GM18505 (cell line): ENCODE results near the gene TGFBR2.
"Not testable (repeated sequence)": the region's sequence is repeated elsewhere in the genome, so short reads cannot be mapped to it uniquely, and the experiment has no call there.

Experiments
- ATAC-seq: cut with Tn5 transposase; IDR thresholded peaks from one replicate; pipeline ENCODE4 v1.9.1; 2021; ENCODE audit not compliant: unreplicated experiment
- POLR2A ChIP-seq: IDR thresholded peaks from 4 replicates; pipeline ENCODE4 v1.6.1; 2011; ENCODE audit warnings: borderline replicate concordance; ENCODE audit not compliant: insufficient read depth, insufficient read length; ENCODE audit errors: extremely low read depth

The TGFBR2 gene

DNA sequence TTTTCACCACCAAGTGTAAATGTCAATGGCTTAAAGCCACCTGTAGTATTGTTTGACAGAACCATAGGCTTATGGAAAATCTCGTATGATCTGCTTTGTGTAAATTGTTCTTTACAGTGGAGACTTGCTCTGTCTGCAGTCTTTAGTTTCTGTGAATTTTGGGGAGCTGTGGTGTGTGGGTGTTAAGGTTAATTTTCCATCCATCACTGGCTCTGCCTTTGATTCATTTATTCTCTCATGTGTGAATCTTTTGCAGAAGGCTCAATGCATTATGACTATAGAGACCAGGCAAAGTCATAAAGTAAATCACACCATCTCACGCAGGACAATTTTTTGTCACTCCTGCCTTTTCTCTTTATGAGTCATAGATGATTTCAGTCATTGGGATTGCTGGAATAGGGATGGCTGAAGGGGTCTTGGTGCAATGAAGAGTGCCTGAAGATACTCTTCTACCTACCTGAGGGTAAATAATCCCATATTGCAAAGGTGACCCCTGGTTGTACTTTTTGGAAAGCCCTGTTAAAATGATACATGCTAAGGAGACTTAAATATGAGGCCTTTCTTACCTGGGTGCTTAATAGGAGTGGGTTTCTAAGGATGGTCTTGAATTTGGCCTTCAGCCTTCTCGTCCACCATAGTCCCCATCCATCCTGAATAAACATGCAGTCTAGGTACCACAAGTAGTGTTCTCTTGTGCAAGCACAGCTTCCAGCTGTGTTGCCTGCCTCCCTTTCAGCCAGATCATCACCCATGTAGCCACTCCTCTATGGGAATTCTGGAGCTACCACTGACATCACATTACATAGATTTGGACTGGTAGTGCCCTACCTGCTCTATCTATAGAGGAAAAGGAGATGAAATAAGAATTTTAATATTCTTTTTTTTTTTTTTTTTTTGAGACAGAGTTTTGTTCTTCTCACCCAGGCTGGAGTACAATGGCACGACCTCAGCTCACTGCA lies 14.3 kb downstream of the TGFBR2 start:
- no peak for ATAC-seq
- TF ChIP-seq POLR2A, result no peak

DNA sequence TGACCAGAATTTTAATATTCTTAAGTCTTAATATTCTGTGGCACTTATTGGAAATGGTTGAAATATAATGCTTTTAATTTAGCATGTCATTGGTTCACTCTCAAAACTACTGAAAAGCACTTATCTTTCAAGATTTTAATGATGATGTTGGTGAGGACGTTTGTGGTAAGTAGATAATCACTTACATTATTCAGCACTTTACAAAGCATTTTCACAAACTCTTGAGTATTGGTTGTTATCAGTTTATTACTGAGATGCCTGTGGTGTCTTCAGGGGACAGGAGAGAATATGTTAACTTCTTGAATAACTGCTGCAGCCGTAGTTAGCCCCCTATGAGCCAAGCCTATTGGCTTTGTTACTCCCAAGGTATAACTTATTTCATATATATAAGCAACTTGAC lies 15.2 kb downstream of the TGFBR2 start:
- no peak for TF ChIP-seq POLR2A
- ATAC-seq, result no peak

DNA sequence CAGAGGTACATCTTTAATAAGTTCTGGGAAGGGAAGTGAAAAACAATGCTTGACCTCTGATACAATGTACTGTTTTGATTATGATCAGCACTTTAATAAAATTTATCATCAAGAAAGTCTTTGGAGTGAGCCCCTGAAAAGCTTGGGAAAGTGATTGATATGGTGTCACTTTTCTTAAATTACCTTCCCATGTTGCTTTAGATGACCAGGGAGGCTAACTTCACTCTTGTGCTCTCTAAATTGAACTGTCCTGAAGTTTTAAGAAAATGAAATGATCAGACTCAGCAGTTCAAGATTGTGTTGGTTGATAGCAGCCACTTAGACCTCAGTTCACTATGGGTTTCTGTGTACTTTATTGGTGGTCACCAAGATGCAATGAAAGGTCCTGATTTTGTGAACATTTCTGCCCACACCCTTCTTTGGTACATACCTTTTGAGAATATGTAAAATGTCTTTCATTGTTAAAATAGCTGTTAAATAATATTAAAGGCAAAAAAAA lies 15.7 kb downstream of the TGFBR2 start:
- no peak for TF ChIP-seq POLR2A
- ATAC-seq, result no peak

DNA sequence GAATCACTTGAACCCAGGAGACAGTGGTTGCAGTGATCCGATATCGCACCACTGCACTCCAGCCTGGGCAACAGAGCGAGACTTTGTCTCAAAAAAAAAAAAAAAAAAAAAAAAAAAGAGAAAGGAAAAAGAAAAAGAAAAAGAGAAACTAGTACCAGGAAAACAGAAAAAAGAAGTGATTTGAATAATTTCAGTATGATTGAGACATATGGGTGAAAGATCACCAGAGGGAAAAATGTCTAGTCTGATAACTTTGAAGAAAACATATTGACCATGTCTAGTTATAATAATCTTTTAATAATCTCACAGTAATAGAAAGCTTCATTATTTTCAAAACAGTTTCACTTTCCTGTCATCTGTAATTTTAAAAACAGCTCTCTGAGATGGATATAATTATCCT lies 16.4 kb downstream of the TGFBR2 start:
- no peak for ATAC-seq
- no peak for TF ChIP-seq POLR2A

DNA sequence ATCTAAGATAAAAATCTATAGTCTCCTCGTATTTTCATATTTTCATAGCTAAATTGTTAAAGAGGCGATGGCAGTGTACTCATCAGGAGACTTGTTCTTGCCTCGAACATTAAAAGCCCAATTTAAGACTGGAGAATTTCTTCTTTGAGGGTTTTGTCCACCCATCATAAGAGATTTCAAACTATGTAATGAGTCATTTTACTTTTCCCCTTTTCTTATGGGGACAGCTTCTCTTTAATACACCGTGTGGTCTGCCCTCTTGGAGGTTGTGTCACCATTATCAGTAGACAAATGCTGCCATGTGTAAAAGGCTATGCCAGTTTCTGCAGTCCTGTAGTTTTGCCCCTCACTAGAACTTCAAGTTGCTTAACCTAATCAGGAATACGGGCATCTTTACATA lies 16.9 kb downstream of the TGFBR2 start:
- TF ChIP-seq POLR2A, result no peak
- ATAC-seq, result no peak

DNA sequence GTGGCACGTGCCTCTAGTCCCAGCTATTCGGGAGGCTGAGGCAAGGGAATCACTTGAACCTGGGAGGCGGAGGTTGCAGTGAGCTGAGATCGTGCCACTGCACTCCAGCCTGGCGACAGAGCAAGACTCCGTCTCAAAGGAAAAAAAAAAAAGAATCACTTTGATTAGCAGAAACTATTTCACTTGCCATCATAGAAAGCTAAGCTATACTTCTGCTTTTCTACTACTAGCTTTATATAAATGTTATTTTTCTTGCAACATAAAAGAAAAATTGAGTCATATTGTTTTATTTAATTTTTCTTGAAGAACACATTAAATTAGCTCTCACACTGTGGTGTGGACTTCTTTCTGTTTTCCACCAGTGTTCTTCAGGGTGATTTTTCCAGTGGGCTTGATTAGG lies 18.1 kb downstream of the TGFBR2 start:
- ATAC-seq, result not testable (repeated sequence)

DNA sequence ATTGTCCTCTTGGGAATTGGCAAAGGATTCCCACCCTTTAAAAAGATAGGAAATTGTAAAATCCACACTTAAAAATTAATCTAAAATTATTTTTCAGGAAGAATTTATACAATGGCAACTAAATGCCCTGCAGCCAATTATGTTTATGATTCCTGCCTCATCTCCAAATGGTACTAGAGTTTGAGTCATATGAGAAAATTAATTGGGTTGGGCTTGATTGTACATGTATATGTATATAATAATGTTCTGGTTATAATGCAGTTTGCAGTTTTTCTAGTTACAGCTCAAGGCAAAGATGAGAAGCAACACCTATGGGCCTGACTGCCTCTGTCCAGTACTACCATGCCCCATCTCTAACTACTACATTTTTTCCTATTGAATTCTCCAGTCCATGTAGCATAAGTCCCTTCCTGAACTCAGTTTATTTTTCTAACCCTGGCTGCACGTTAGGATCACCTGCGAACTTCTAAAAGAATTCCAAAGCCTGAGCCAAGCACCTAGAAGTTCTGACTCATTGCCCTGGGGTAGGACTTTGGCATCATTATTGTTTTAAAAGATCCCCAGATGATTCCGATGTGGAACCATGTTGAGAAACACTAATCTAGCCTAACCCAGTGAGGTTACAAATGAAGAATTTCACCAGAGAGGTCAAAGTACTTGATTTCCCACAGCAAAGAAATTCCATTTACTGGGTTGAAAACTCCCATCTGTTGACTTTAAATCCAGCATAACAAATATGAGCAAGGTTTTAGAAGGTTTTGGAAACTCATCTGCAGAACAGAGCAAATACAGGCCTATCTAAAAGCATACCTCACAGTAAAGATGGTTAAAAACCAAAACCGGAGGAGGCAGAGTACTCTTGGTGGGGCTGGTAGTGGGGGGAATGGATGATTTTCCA lies 19.4 kb downstream of the TGFBR2 start:
- no peak for TF ChIP-seq POLR2A
- no peak for ATAC-seq

DNA sequence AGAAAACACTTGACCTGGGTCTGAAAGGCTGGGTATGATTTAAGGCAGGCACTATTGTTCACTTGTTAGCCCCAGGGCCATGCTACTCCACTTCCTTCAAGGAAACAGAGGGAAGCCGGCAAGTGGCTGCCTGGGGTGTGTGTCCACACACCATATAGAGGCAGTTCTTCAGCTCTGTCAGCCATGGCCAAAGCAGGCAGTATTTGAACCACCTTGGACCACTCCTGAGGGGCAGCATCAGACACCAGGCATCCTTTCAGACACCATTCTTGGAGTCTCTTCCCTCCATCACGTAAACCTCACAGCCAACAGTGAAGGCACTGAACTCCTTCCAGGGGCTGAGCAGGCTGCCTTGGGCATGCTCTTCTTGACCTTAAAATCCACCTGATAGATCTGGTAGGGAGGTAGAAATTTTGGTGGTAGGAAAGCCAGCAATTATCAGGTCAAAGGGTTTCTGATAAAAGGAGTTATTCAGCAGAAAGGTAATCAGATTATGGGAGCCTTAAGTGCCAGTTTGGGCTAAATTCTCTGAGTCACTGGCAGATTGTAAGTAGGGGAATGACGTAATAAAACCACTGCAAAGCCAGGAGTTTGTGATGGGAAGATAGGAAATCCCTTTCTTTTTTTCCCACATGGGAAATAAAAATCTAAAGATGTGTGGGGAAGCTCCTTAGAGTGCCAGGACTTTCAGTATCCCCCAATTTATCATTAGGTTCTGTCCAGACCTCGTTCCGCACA lies 20.2 kb downstream of the TGFBR2 start:
- no peak for TF ChIP-seq POLR2A
- no peak for ATAC-seq

DNA sequence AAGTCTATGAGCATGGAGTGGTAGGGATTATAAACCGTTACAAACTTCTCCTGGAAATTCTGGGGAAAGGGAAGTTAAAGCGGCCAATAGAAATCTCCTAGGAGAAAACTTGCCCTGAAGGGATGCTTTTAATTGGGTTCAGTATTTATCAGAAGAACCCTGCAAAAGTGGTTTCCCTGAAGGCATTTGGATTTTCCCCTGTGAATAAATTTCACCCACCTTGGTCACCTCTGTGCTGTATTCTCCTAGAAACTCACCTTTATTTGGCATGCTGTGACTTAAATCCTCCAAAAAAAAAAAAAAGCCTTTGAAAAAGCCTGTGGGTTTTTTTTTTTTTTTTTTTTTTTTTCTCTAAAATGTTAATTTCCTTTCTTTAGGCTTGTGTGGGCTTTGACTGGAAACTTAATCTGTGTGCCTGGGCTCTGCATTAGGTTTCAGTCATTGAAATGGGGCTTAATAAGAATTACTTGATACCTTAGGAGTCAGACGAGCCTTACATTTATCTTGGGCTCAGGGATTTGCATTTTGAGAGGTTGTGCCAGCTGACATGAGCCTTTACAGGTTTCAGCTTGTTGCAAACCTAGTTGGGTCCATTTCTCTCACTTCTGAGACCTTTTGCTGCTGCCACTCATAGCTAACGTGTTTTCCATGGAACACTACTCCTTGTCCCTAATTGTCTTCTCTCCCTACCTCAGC lies 22.0 kb downstream of the TGFBR2 start:
- TF ChIP-seq POLR2A, result no peak
- ATAC-seq, result no peak

DNA sequence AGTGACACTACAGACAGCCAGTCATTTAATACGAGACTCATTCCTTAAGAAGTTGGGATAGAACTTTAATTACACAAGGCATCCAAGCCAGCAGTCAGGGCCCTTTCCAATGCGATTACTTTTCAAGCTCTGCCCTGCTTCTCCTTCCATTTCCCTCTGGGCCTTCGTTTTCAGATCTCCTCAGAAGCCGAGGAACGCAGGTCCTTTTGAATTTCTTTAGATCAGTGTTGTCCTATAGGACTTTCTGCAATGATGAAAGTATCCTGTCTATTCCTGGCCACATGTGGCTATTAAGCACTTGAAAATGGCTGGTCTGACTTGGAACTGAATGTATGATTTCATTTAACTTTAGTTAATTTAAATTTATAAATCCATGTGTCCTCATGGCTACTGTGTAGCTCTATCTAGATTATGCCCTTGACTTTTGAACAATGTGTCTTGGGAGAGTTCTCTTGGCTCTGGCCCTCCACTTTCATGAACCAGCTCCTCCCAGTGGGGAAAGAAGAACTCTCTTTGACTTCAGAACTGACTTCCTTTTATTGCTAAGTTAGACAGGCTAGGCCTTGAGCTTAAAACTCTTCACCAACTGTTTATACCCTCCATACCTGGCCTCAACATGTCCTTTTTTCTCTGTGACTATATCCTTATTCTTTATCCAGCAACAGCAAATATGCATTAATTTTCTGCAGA lies 22.6 kb downstream of the TGFBR2 start:
- no peak for ATAC-seq
- TF ChIP-seq POLR2A, result no peak

DNA sequence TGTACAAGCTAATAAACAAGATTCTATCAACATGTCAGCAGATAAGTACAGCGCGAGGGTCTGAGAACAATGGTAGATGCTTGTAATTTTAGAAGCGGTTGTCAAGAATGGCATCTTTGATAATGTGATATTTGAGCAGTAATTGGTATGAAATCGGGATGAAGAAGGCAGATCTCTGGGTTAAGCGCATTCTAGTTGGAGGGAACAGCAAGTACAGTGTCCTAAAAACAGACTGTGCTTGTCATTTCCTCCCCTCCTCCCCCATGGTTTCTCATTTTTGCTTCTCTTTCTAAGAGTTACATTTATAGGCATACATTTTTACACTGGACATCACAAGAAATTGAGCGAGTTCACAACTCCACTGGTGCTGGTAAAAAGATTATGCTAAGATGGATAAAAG lies 23.3 kb downstream of the TGFBR2 start:
- no peak for TF ChIP-seq POLR2A
- no peak for ATAC-seq

DNA sequence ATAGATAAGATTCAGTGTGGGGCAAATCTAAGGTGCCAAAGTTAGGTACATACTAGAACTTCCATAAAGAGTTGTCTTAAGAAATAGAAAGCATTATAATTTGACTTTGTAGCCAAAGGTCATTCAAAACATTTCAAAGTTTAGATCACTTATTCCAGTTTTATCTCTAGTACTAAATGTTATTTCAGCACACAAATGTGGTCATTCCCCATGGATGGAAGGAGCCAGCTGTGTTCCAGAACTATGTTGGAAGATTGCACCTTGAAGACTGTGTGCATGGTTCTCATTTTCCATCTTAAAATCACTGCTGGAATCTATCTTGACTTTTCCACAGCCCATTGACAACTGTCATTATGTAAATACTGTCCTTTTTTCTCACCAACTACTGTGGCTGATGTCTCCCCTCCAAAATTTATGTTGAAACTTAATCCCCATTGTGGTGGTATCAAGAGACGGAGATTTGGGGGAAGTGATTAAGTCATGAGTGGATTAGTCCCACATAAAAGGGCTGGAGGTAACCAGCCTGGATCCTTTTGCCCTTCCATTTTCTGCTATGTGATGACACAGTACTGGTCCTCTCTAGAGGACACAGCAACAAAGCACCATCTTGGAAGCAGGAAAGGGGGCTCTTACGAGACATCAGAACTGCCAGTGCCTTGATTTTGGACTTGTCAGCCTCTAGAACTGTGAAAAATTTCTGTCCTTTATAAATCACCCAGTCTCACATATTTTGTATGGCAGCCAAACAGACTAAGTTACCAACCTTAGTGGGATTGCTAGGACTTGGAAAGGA lies 24.0 kb downstream of the TGFBR2 start:
- no peak for TF ChIP-seq POLR2A
- no peak for ATAC-seq
